CD4-positive, alpha-beta memory T cell (primary cell): Measurements from ENCODE around the gene TMEM98. TPM values are rescaled to one million over a fixed set of nuclear protein-coding genes. Genes with fewer than 3 reads are reported as not detected.
"Not testable (repeated sequence)": the region's sequence is repeated elsewhere in the genome, so short reads cannot be mapped to it uniquely, and the experiment has no call there.

Experiments
- CTCF ChIA-PET: fragments of 350-600 bp; sonication (Branson Sonifier 250); formaldehyde crosslinking; loops from one replicate; lab custom pipeline; 2021; ENCODE audit warnings: inconsistent platforms; ENCODE audit not compliant: partially characterized antibody; lab: Charles Lee
- POLR2A ChIA-PET: fragments of 350-600 bp; sonication (Branson Sonifier 250); formaldehyde crosslinking; loops from one replicate; lab custom pipeline; 2021; ENCODE audit not compliant: partially characterized antibody; lab: Charles Lee
- DNase-seq, 5 donors: peaks; one replicate each; pipeline versions ENCODE4 v3.0.0 to v3.0.0-alpha.2; 2020 to 2022; ENCODE audit warnings: mixed read lengths in 1 of 5
- H3K27ac ChIP-seq: one replicate; pipeline ENCODE4 v1.7.0; 2013; ENCODE audit warnings: low read depth, low read length
- H3K27me3 ChIP-seq: 2 replicates; pipeline ENCODE4 v1.7.0; 2013; ENCODE audit warnings: mild to moderate bottlenecking, low read length, moderate library complexity; ENCODE audit not compliant: insufficient read depth
- H3K36me3 ChIP-seq: 2 replicates; pipeline ENCODE4 v1.7.0; 2013; ENCODE audit warnings: mild to moderate bottlenecking, low read length, moderate library complexity; ENCODE audit not compliant: insufficient read depth
- H3K4me1 ChIP-seq: 2 replicates; pipeline ENCODE4 v1.7.0; 2013; ENCODE audit warnings: mild to moderate bottlenecking, low read length, moderate library complexity; ENCODE audit not compliant: insufficient read depth
- H3K4me3 ChIP-seq, 2 donors: one replicate each; pipeline ENCODE4 v1.7.0; 2013; ENCODE audit warnings: low read length in 2 of 2, mild to moderate bottlenecking in 1 of 2
- H3K9me3 ChIP-seq, 2 donors: one replicate each; pipeline ENCODE4 v1.7.0; 2013; ENCODE audit warnings: low read length in 2 of 2, control low read depth in 1 of 2; ENCODE audit not compliant: control insufficient read depth in 1 of 2
- H3K27ac Mint-ChIP-seq, 7 donors: one replicate each; pipeline ENCODE4 v1.8.0; 2020 to 2021; ENCODE audit warnings: mixed read lengths in 7 of 7, mild to moderate bottlenecking in 6 of 7, inconsistent platforms in 3 of 7, moderate library complexity in 3 of 7
- H3K27me3 Mint-ChIP-seq, 2 donors: one replicate each; pipeline ENCODE4 v1.8.0; 2020 to 2021; ENCODE audit warnings: mixed read lengths in 2 of 2
- H3K36me3 Mint-ChIP-seq, 2 donors: one replicate each; pipeline ENCODE4 v1.8.0; 2020 to 2021; ENCODE audit warnings: mixed read lengths in 2 of 2, inconsistent platforms in 1 of 2, mild to moderate bottlenecking in 1 of 2
- H3K4me1 Mint-ChIP-seq, 4 donors: one replicate each; pipeline ENCODE4 v1.8.0; 2020 to 2021; ENCODE audit warnings: mixed read lengths in 4 of 4, mild to moderate bottlenecking in 1 of 4
- H3K4me3 Mint-ChIP-seq, 8 donors: one replicate each; pipeline ENCODE4 v1.8.0; 2020 to 2021; ENCODE audit warnings: mixed read lengths in 8 of 8, mild to moderate bottlenecking in 7 of 8, moderate library complexity in 6 of 8, inconsistent platforms in 3 of 8
- H3K9me3 Mint-ChIP-seq, 8 donors: one replicate each; pipeline ENCODE4 v1.8.0; 2020 to 2021; ENCODE audit warnings: mixed read lengths in 8 of 8, mild to moderate bottlenecking in 5 of 8, inconsistent platforms in 3 of 8, moderate library complexity in 1 of 8
- intact Hi-C: fragments of 100-400 bp; cut with micrococcal nuclease; formaldehyde crosslinking; loops from one replicate; pipeline ENCODE4 v1.15.1; 2023
- polyA plus RNA-seq, 2 donors: library from polyadenylated mRNA; unstranded; fragments of 300-500 nt; fragmentation: Illumina TruSeq; gene quantifications; one replicate each; pipeline ENCODE4 v1.2.3, GENCODE V29; 2021
- total RNA-seq, 2 experiments: library from RNA; stranded (reverse); gene quantifications; one replicate each; pipeline ENCODE4 v1.2.3, GENCODE V29; 2021

TMEM98 gene
- total and polyA plus RNA-seq, 4 experiments from 2014 or later, result not detected

DNA sequence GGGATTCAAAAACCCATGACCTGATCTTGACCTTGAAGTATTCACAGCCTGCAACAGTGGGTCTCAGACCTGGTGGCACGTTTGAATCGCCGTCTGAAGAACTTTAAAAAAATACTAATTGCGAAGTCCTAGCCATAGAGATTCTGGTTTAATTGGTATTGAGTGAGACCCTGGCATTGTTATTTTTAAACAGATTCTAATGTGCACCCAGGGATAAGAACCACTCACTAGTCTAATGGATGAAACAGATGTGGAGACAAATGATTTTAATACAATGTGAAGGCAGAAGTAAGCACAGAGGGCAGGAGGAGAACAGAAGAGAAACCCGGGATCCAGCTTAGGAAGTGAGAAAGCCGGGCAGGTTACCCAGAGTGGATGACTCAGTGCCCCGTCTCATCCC lies 21.2 kb downstream of the TMEM98 start:
- no peak for DNase-seq
- Mint-ChIP-seq H3K27ac (no peak overlapping the region), H3K27me3 (peaks cover 4 to 10% of the 10 kb centered on the region in 2 donors), H3K9me3 (peaks cover 0 to 3% (median 0%) of the 10 kb centered on the region in 8 donors), H3K36me3 (no peaks in the 10 kb centered on the region), H3K4me1 (peaks cover 0 to 1% (median 0%) of the 10 kb centered on the region in 4 donors), H3K4me3 (no peak overlapping the region)
- no peaks in the 10 kb centered on the region for H3K27me3 ChIP-seq
- H3K4me3 ChIP-seq, result no peak overlapping the region
- no peak overlapping the region for H3K27ac ChIP-seq
- ChIA-PET POLR2A (no interaction called here), CTCF (no interaction called here)
- intact Hi-C loops, result no loop called here
- H3K9me3 ChIP-seq, result no peaks in the 10 kb centered on the region
- H3K4me1 ChIP-seq, result no peaks in the 10 kb centered on the region
- H3K36me3 ChIP-seq, result no peaks in the 10 kb centered on the region

DNA sequence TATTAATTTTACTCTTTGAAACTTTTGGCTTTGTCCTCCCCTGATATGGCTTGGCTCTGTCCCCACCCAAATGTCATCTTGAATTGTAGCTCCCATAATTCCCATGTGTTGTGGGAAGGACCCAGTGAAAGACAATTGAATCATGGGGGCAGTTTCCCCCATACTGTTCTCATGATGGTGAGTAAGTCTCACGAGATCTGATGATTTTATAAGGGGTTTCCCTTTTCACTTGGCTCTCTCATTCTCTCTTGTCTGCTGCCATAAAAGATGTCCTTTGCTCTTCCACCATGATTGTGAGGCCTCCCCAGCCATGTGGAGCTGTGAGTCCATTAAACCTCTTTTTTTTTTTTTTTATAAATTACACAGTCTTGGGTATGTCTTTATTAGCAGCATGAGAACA lies 24.5 kb downstream of the TMEM98 start:
- intact Hi-C loops, result not testable (repeated sequence)
- CTCF ChIA-PET, result interaction anchor here (1.0 kb wide), 1 partner anchor 17 kb away, joined by 3 read pairs; no protein-coding TSS in a partner anchor
- H3K27me3 Mint-ChIP-seq, result peaks cover 9 to 11% of the 10 kb centered on the region in 2 donors

GRCh38 chr17:32953045-32953444 lies 25.1 kb downstream of the TMEM98 start:
- no peak overlapping the region for H3K27ac Mint-ChIP-seq
- POLR2A ChIA-PET, result no interaction called here
- no peak overlapping the region for H3K4me3 Mint-ChIP-seq
- no peaks in the 10 kb centered on the region for H3K9me3 Mint-ChIP-seq
- no peaks in the 10 kb centered on the region for H3K4me1 Mint-ChIP-seq
- CTCF ChIA-PET, result interaction anchor here (1.2 kb wide), 1 partner anchor 15 kb away, joined by 3 read pairs; no protein-coding TSS in a partner anchor
- H3K4me3 ChIP-seq, result no peak overlapping the region
- DNase-seq, result no peak
- intact Hi-C loops, result no loop called here
- H3K27me3 ChIP-seq, result no peaks in the 10 kb centered on the region
- no peaks in the 10 kb centered on the region for H3K36me3 ChIP-seq
- no peaks in the 10 kb centered on the region for H3K9me3 ChIP-seq
- no peak overlapping the region for H3K27ac ChIP-seq
- H3K27me3 Mint-ChIP-seq, result peaks cover 10 to 11% of the 10 kb centered on the region in 2 donors
- no peaks in the 10 kb centered on the region for H3K36me3 Mint-ChIP-seq
- no peaks in the 10 kb centered on the region for H3K4me1 ChIP-seq

More for the DNA sequence above, 24.5 kb downstream of the TMEM98 start:
- H3K4me3 ChIP-seq, H3K36me3 ChIP-seq, H3K4me1 ChIP-seq, POLR2A ChIA-PET, H3K9me3 ChIP-seq, H3K27ac Mint-ChIP-seq, DNase-seq, H3K36me3 Mint-ChIP-seq, H3K27ac ChIP-seq, H3K4me3 Mint-ChIP-seq, H3K27me3 ChIP-seq, H3K4me1 Mint-ChIP-seq, H3K9me3 Mint-ChIP-seq: not testable (repeated sequence)

DNA sequence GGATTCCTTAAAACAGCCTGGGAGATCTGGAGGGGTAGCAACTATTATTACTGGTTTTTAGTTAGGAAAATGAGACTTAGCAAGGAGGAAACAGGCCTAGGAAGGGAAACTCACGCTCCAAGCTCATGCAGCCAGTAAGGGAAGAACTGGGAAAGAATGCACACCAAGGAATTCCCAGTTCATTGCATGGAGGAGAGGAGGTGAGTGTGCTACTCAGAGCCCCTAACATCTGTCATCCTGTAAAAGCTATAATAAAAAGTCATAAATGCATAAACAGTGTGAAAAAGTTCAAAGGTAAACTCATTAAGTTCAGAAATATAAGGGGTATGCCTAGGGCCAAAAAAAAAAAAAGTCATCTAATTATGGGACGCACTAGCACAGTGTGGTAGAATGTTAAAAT lies 25.9 kb downstream of the TMEM98 start:
- no peaks in the 10 kb centered on the region for H3K9me3 Mint-ChIP-seq
- CTCF ChIA-PET, result interaction anchor here (0.8 to 1.2 kb wide), 2 partner anchors 16 to 17 kb away, joined by 3 to 4 read pairs; no protein-coding TSS in a partner anchor

DNA sequence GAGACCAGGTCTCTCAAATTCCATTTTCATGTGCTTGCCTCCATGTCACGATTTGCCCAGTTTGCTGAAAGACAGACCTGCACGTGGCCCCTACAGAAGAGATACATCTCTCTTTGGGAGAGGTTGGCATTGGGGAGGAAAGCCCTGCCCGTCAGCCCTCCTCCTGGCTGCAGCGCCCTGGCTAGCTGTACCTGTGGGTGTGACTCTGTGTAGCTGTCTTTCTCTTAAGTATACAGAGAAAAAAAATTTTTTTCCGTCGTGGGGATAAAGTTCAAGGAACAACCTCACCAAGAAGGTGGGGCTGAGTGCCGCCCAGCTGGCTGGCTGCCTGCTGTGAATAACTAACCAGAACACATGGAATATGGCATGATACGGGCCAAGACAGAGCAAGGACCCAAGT lies 26.5 kb downstream of the TMEM98 start:
- no peaks in the 10 kb centered on the region for H3K27me3 ChIP-seq
- CTCF ChIA-PET, result interaction anchor here (0.8 kb wide), 1 partner anchor 18 kb away, joined by 4 read pairs; no protein-coding TSS in a partner anchor
- Mint-ChIP-seq H3K36me3 (no peaks in the 10 kb centered on the region), H3K4me3 (no peak overlapping the region), H3K4me1 (no peaks in the 10 kb centered on the region), H3K27ac (no peak overlapping the region), H3K9me3 (no peaks in the 10 kb centered on the region), H3K27me3 (peaks cover 11 to 13% of the 10 kb centered on the region in 2 donors)
- H3K4me3 ChIP-seq, result no peak overlapping the region
- POLR2A ChIA-PET, result no interaction called here
- H3K36me3 ChIP-seq, result no peaks in the 10 kb centered on the region
- H3K27ac ChIP-seq, result no peak overlapping the region
- intact Hi-C loops, result no loop called here
- H3K4me1 ChIP-seq, result no peaks in the 10 kb centered on the region
- no peaks in the 10 kb centered on the region for H3K9me3 ChIP-seq
- no peak for DNase-seq

More for the DNA sequence above, 25.9 kb downstream of the TMEM98 start:
- Histone ChIP-seq H3K27ac (no peak overlapping the region), H3K27me3 (no peaks in the 10 kb centered on the region), H3K9me3 (no peaks in the 10 kb centered on the region), H3K36me3 (no peaks in the 10 kb centered on the region), H3K4me1 (no peaks in the 10 kb centered on the region), H3K4me3 (no peak overlapping the region)
- Mint-ChIP-seq H3K27ac (peak overlapping the region in 1 of 7 donors; percentile 18), H3K4me1 (no peaks in the 10 kb centered on the region), H3K27me3 (peaks cover 11 to 13% of the 10 kb centered on the region in 2 donors), H3K36me3 (no peaks in the 10 kb centered on the region), H3K4me3 (no peak overlapping the region)
- no peak for DNase-seq
- intact Hi-C loops, result no loop called here
- POLR2A ChIA-PET, result no interaction called here

GRCh38 chr17:32955155-32955554 lies 27.2 kb downstream of the TMEM98 start:
- H3K4me3 ChIP-seq, result no peak overlapping the region
- H3K9me3 ChIP-seq, result no peaks in the 10 kb centered on the region
- CTCF ChIA-PET, result no interaction called here
- Mint-ChIP-seq H3K9me3 (no peaks in the 10 kb centered on the region), H3K27me3 (peaks cover 11 to 13% of the 10 kb centered on the region in 2 donors), H3K27ac (no peak overlapping the region), H3K4me1 (no peaks in the 10 kb centered on the region), H3K36me3 (no peaks in the 10 kb centered on the region), H3K4me3 (no peak overlapping the region)
- no peaks in the 10 kb centered on the region for H3K27me3 ChIP-seq
- intact Hi-C loops, result no loop called here
- H3K36me3 ChIP-seq, result no peaks in the 10 kb centered on the region
- POLR2A ChIA-PET, result no interaction called here
- no peaks in the 10 kb centered on the region for H3K4me1 ChIP-seq
- H3K27ac ChIP-seq, result no peak overlapping the region
- DNase-seq, result no peak

DNA sequence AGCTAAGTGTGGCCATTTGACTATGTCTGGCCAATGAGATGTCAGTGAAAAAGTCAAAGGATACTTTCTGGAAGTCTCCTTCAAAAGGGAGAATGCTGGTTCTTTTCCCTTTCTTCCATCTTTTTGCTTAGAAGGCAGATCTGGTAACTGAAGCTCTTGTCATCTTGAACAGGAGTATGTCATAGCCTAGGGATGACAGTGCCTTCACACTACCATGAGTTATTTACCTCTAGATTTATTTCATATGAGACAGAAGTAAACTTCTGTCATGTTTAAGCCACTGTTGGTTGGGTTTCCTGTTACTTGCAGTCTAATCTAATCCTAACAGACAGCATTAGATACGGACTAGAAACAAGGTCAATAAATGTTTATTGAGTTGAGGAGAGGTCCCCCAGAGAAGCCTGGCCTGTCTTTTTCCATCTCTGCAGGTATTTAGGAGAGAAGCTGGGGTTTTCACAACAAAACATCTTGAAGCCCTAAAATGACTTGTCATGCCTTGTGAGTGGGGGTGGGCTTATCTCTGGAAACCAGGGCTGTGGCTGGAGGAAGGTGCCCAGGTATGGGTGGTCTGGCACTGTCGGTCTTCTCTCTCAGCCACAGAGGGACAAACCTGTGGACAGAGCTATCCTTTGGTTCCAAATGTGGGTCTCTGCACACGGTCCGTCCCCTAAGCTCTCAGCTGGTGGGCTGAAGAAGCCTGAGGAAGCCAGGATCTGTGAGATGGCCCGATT lies 28.5 kb downstream of the TMEM98 start:
- DNase-seq, result no peak
- ChIA-PET POLR2A (no interaction called here), CTCF (interaction anchor here (0.9 to 1.2 kb wide), 2 partner anchors 10 to 79 kb away, joined by 3 to 5 read pairs; partner anchors contain the start of gene MYO1D)
- H3K27me3 ChIP-seq, result no peaks in the 10 kb centered on the region
- H3K9me3 ChIP-seq, result no peaks in the 10 kb centered on the region
- intact Hi-C loops, result no loop called here
- H3K4me3 ChIP-seq, result no peak overlapping the region
- Mint-ChIP-seq H3K27ac (no peak overlapping the region), H3K4me1 (no peaks in the 10 kb centered on the region), H3K4me3 (no peak overlapping the region), H3K27me3 (peaks cover 15% of the 10 kb centered on the region in 2 donors), H3K9me3 (no peaks in the 10 kb centered on the region), H3K36me3 (no peaks in the 10 kb centered on the region)
- no peaks in the 10 kb centered on the region for H3K4me1 ChIP-seq
- no peaks in the 10 kb centered on the region for H3K36me3 ChIP-seq
- H3K27ac ChIP-seq, result no peak overlapping the region
